B cell (primary cell): ENCODE results near the gene PAIP2B. TPM values are rescaled to one million over a fixed set of nuclear protein-coding genes. Genes with fewer than 3 reads are reported as not detected.

Experiments used
- ATAC-seq: fragments of 200-7000 bp; cut with Tn5 transposase; one replicate; pipeline ENCODE4 v1.10.0; 2021; ENCODE audit warnings: low read depth, mild to moderate bottlenecking, moderate number of reproducible peaks, moderate library complexity
- CTCF ChIA-PET: fragments of 350-600 bp; sonication (Branson Sonifier 250); formaldehyde crosslinking; loops from one replicate; lab custom pipeline; 2021; ENCODE audit warnings: antibody characterized with exemption, inconsistent platforms; lab: Charles Lee
- POLR2A ChIA-PET: fragments of 350-600 bp; sonication (Branson Sonifier 250); formaldehyde crosslinking; loops from one replicate; lab custom pipeline; 2021; ENCODE audit warnings: antibody characterized with exemption; lab: Charles Lee
- DNase-seq: peaks from one replicate; pipeline ENCODE4 v3.0.0; 2013
- H2AFZ ChIP-seq: 2 replicates; pipeline ENCODE4 v1.6.1; 2012; ENCODE audit warnings: mild to moderate bottlenecking, low read depth, low read length; ENCODE audit not compliant: insufficient read depth, poor library complexity, severe bottlenecking
- H3K27ac ChIP-seq, 2 donors: 1 replicate in 1 of 2; 2 replicates in 1 of 2; pipeline ENCODE4 v1.5.1; 2012 to 2013; ENCODE audit warnings: low read length in 2 of 2, mild to moderate bottlenecking in 2 of 2, moderate library complexity in 1 of 2
- H3K27me3 ChIP-seq, 4 experiments: fragments of 200-600 bp in 1 of 4; sonication (generic) in 1 of 4; replicated peaks in 1 of 4; 1 replicate in 2 of 4; 2 replicates in 2 of 4; pipeline versions ENCODE4 v1.6.1 to v1.7.0; 2013 to 2016; ENCODE audit warnings: low read length in 3 of 4, mild to moderate bottlenecking in 2 of 4, mixed read lengths in 1 of 4, moderate library complexity in 1 of 4; ENCODE audit not compliant: insufficient read depth in 4 of 4, control insufficient read depth in 3 of 4; ENCODE audit errors: control extremely low read depth in 1 of 4
- H3K36me3 ChIP-seq, 2 experiments: replicated peaks in 1 of 2; 1 replicate in 1 of 2; 2 replicates in 1 of 2; pipeline versions ENCODE4 v1.6.1 to v1.7.1; 2013; ENCODE audit warnings: low read length in 1 of 2; ENCODE audit not compliant: insufficient read depth in 2 of 2, control insufficient read depth in 1 of 2; ENCODE audit errors: control extremely low read depth in 1 of 2, extremely low read depth in 1 of 2
- H3K4me1 ChIP-seq, 2 donors: fragments of 200-600 bp in 1 of 2; sonication (generic) in 1 of 2; 1 replicate in 1 of 2; 2 replicates in 1 of 2; pipeline versions ENCODE4 v1.5.1 to v1.6.1; 2013 to 2017; ENCODE audit warnings: low read length in 2 of 2; ENCODE audit not compliant: control insufficient read depth in 2 of 2, insufficient read depth in 2 of 2
- H3K4me2 ChIP-seq: replicated peaks from 2 replicates; pipeline ENCODE3; 2012; ENCODE audit warnings: mild to moderate bottlenecking, low read depth, low read length; ENCODE audit not compliant: poor library complexity, severe bottlenecking
- H3K4me3 ChIP-seq, 5 experiments: fragments of 200-600 bp in 1 of 5; sonication (generic) in 1 of 5; 1 replicate in 3 of 5; 2 replicates in 2 of 5; pipeline versions ENCODE4 v1.5.1 to v1.7.0; 2011 to 2016; ENCODE audit warnings: low read length in 4 of 5, mild to moderate bottlenecking in 4 of 5, low read depth in 2 of 5, control low read depth in 1 of 5, moderate library complexity in 1 of 5; ENCODE audit not compliant: insufficient read depth in 1 of 5; ENCODE audit errors: control extremely low read depth in 1 of 5, extremely low read depth in 1 of 5
- H3K79me2 ChIP-seq: fragments of 200-600 bp; sonication (generic); one replicate; pipeline ENCODE4 v1.6.0; 2016; ENCODE audit warnings: low read length; ENCODE audit not compliant: control insufficient read depth, insufficient read depth
- H3K9ac ChIP-seq: fragments of 200-600 bp; sonication (generic); 2 replicates; pipeline ENCODE4 v1.6.1; 2017; ENCODE audit warnings: mild to moderate bottlenecking, low read length, moderate library complexity
- H3K9me3 ChIP-seq, 3 donors: one replicate each; pipeline versions ENCODE4 v1.6.1 to v1.7.1; 2013; ENCODE audit warnings: low read length in 2 of 3; ENCODE audit not compliant: control insufficient read depth in 2 of 3, insufficient read depth in 1 of 3; ENCODE audit errors: control extremely low read depth in 1 of 3
- H4K20me1 ChIP-seq: 2 replicates; pipeline ENCODE4 v1.6.0; 2012; ENCODE audit warnings: mild to moderate bottlenecking, low read length; ENCODE audit not compliant: insufficient read depth, control insufficient read depth, poor library complexity, severe bottlenecking
- H3K27ac Mint-ChIP-seq: one replicate; pipeline ENCODE4 v1.8.0; 2021; ENCODE audit warnings: mixed read lengths
- H3K27me3 Mint-ChIP-seq: one replicate; pipeline ENCODE4 v1.8.0; 2021; ENCODE audit warnings: mixed read lengths
- H3K4me1 Mint-ChIP-seq: one replicate; pipeline ENCODE4 v1.8.0; 2021; ENCODE audit warnings: mixed read lengths
- H3K4me3 Mint-ChIP-seq: one replicate; pipeline ENCODE4 v1.8.0; 2021; ENCODE audit warnings: mixed read lengths
- H3K9me3 Mint-ChIP-seq: one replicate; pipeline ENCODE4 v1.8.0; 2022; ENCODE audit warnings: mixed read lengths; ENCODE audit not compliant: insufficient read depth
- CTCF ChIP-seq: fragments of 200-600 bp; IDR thresholded peaks from one replicate; pipeline ENCODE4 v1.8.0; 2022; ENCODE audit warnings: antibody characterized with exemption, mild to moderate bottlenecking
- EZH2 ChIP-seq: IDR thresholded peaks from 2 replicates; pipeline ENCODE4 v1.6.1; 2012; ENCODE audit warnings: borderline replicate concordance, low read depth, mild to moderate bottlenecking, moderate library complexity, low read length; ENCODE audit not compliant: insufficient read depth, poor library complexity, severe bottlenecking
- WGBS: methylation state at CpG from one replicate; pipeline ENCODE4 v1.1.5; 2013; ENCODE audit warnings: missing lambda C conversion rate; ENCODE audit not compliant: insufficient coverage; 5-methylcytosine and 5-hydroxymethylcytosine counted together
- intact Hi-C: fragments of 100-400 bp; cut with micrococcal nuclease; formaldehyde crosslinking; loops from one replicate; pipeline ENCODE4 v1.10.0; 2022
- polyA plus RNA-seq: library from polyadenylated mRNA; depleted of rRNA; stranded (reverse); fragments of >200 nt; gene quantifications from 2 replicates; pipeline ENCODE4 v1.2.3, GENCODE V29; 2012
- total RNA-seq, 2 donors: library from RNA; stranded (reverse); fragments of 120-200 nt in 1 of 2; gene quantifications; 1 replicate in 1 of 2; 2 replicates in 1 of 2; pipeline versions ENCODE4 v1.2.3 to v1.2.4, GENCODE V29; 2013 to 2022

The PAIP2B gene
- total and polyA plus RNA-seq, 2 donors (not counting 1 experiment from before 2014, with no cell fraction given): 4.7 to 10.2 TPM

GRCh38 chr2:71224935-71225334 is 2.0 kb downstream of the PAIP2B start:
- intact Hi-C loops: loop anchor here (5.0 kb wide), 1 partner anchor 248 kb away; the partner anchor contains the start of gene ANKRD53
- Mint-ChIP-seq H3K4me3 (peak overlapping the region; percentile 11), H3K4me1 (peaks cover 37% of the 10 kb centered on the region), H3K27me3 (no peaks in the 10 kb centered on the region), H3K27ac (no peak overlapping the region), H3K9me3 (no peaks in the 10 kb centered on the region)
- Histone ChIP-seq H3K36me3 (peaks cover 0 to 7% of the 10 kb centered on the region in 2 experiments), H3K4me2 (no peak overlapping the region), H3K79me2 (peaks cover 44% of the 10 kb centered on the region), H3K27me3 (no peaks in the 10 kb centered on the region), H3K27ac (no peak overlapping the region), H3K9ac (no peak overlapping the region), H2AFZ (no peak overlapping the region), H3K4me3 (no peak overlapping the region), H3K9me3 (no peaks in the 10 kb centered on the region), H4K20me1 (peaks cover 9% of the 10 kb centered on the region), H3K4me1 (peaks cover 15 to 23% of the 10 kb centered on the region in 2 donors)
- TF ChIP-seq CTCF: no peak
- TF ChIP-seq EZH2: no peak
- ChIA-PET CTCF (interaction anchor here (1.0 to 4.4 kb wide), 7 partner anchors 11 to 285 kb away, joined by 3 to 34 read pairs (median 5); no protein-coding TSS in a partner anchor), POLR2A (no interaction called here)
- ATAC-seq: no peak
- DNase-seq: no peak

- Mint-ChIP-seq H3K9me3 (no peaks in the 10 kb centered on the region), H3K27ac (no peak overlapping the region), H3K4me1 (peaks cover 40% of the 10 kb centered on the region), H3K4me3 (peak overlapping the region; percentile 7), H3K27me3 (no peaks in the 10 kb centered on the region)
- Histone ChIP-seq H3K27me3 (no peaks in the 10 kb centered on the region), H3K27ac (no peak overlapping the region), H3K79me2 (peaks cover 46% of the 10 kb centered on the region), H3K4me3 (no peak overlapping the region), H3K9ac (no peak overlapping the region), H2AFZ (no peak overlapping the region), H3K4me1 (peaks cover 15 to 23% of the 10 kb centered on the region in 2 donors), H3K36me3 (peaks cover 0 to 7% of the 10 kb centered on the region in 2 experiments), H3K4me2 (peak overlapping the region; percentile 15), H4K20me1 (peaks cover 9% of the 10 kb centered on the region), H3K9me3 (peaks cover 0 to 1% (median 0%) of the 10 kb centered on the region in 3 donors)
- intact Hi-C loops: no loop called here
- 13% methylated on average over 1 of the region's 1 CpG for WGBS
- TF ChIP-seq CTCF: no peak
- ATAC-seq (no peak), DNase-seq (no peak)
- POLR2A ChIA-PET: no interaction called here
- CTCF ChIA-PET: interaction anchor here (0.8 to 4.4 kb wide), 11 partner anchors 12 to 288 kb away, joined by 3 to 34 read pairs (median 4); partner anchors contain the start of gene ZNF638
Observed at GRCh38 chr2:71224457-71224856, 2.4 kb downstream of the PAIP2B start.
